ENCODE data around the gene CLDN7.

DNA sequence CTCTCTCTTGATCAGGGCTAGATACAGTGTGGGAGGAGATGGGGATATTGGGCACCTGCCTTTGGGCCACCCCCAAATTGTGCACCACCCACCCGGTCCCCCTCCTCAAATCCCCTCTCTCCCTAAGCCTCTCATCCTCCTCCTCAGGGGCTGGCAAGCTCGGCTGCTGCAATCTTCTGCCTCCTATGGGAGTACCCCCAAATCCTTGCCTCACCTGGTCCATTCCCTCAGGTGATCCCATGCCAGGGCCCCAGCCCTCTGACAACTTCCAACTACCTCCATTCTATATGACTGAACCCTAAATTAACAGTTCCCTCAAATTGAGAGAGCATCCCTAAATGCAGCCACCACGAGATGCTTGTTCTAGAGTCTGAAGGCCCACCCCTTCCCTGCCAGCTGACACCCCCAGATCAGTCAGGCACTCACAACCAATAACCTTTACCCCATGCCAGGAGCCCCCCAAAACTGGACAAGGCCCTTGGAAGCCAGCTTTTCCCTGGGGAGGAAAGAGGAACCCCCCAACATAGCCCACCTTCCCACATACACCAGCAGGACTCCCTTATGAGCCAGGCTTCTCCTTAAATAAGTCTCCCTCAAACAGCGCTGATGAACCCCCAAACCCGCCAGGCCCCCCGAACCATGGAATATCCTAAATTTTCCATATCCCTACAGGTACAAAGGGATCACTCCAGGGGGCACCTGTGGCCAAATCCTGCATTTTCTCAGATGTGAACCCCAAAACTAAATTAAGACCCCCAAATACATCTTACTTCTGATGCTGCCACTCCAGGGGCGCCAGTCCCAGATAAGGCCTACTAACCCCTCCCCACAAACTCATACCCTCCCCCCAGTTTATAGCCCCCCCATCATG, 45.8 kb downstream of the CLDN7 start:
- TF ChIP-seq, protein P1, sequence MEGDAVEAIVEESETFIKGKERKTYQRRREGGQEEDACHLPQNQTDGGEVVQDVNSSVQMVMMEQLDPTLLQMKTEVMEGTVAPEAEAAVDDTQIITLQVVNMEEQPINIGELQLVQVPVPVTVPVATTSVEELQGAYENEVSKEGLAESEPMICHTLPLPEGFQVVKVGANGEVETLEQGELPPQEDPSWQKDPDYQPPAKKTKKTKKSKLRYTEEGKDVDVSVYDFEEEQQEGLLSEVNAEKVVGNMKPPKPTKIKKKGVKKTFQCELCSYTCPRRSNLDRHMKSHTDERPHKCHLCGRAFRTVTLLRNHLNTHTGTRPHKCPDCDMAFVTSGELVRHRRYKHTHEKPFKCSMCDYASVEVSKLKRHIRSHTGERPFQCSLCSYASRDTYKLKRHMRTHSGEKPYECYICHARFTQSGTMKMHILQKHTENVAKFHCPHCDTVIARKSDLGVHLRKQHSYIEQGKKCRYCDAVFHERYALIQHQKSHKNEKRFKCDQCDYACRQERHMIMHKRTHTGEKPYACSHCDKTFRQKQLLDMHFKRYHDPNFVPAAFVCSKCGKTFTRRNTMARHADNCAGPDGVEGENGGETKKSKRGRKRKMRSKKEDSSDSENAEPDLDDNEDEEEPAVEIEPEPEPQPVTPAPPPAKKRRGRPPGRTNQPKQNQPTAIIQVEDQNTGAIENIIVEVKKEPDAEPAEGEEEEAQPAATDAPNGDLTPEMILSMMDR (conservative IDR thresholded peaks at IDR 0.05; ENCODE audit: low read length) = no peak
- TF ChIP-seq EZH2phosphoT487 (IDR thresholded peaks at IDR 0.05; ENCODE audit: borderline replicate concordance) = no peak
